Fibroblast of lung (primary cell): ENCODE data around the gene TNFSF12.
A peak's percentile ranks its signal among the peaks of the same experiment; 100 is the strongest.

Source experiments
- EZH2 ChIP-seq: IDR thresholded peaks from 2 replicates; pipeline ENCODE4 v1.5.1; 2012; ENCODE audit warnings: low read length, control low read depth, mild to moderate bottlenecking; ENCODE audit errors: missing control alignments
- TF ChIP-seq, protein P1 (sequence below), 2 donors: IDR thresholded peaks in 1 of 2; conservative IDR thresholded peaks in 1 of 2; 1 replicate in 1 of 2; 2 replicates in 1 of 2; pipeline ENCODE4 v1.5.1; 2011 to 2012; ENCODE audit warnings: low read length in 2 of 2, control low read depth in 1 of 2, inconsistent platforms in 1 of 2, low read depth in 1 of 2, mild to moderate bottlenecking in 1 of 2

DNA sequence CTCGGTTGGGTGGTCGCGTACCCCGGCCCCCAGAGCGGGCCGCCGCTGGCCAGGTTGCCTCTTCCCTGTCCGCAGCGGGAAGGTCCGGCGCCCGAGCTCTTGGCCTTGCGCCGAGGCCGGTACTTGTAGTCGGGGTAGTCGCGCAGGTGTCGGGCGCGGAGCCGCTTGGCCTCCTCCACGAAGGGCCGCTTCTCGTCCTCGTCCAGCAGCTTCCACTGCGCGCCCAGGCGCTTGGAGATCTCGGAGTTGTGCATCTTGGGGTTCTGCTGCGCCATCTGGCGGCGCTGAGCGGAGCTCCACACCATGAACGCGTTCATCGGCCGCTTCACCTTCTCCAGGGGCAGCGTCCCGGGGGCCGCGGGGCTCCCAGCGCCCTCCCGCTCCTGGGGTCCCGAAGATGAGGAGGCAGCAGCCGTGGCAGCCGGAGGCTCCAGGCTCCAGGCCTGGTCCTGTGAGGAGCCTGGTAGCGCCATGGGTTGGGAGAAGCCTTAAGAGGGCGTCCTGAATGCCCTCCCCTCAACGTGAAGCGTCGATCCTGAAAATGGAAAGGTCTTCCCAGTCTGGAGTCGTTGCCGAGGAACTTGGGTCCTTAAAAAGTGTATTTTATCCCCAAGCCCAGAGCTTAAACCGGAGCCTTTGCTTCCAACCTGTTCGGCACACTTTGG lies 40.5 kb downstream of the TNFSF12 start:
- TF ChIP-seq, protein P1, sequence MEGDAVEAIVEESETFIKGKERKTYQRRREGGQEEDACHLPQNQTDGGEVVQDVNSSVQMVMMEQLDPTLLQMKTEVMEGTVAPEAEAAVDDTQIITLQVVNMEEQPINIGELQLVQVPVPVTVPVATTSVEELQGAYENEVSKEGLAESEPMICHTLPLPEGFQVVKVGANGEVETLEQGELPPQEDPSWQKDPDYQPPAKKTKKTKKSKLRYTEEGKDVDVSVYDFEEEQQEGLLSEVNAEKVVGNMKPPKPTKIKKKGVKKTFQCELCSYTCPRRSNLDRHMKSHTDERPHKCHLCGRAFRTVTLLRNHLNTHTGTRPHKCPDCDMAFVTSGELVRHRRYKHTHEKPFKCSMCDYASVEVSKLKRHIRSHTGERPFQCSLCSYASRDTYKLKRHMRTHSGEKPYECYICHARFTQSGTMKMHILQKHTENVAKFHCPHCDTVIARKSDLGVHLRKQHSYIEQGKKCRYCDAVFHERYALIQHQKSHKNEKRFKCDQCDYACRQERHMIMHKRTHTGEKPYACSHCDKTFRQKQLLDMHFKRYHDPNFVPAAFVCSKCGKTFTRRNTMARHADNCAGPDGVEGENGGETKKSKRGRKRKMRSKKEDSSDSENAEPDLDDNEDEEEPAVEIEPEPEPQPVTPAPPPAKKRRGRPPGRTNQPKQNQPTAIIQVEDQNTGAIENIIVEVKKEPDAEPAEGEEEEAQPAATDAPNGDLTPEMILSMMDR (conservative IDR thresholded peaks at IDR 0.05 in 1 of 2, IDR thresholded peaks at IDR 0.05 in 1 of 2; ENCODE audit: low read depth in 1 of 2, low read length in 2 of 2) = peak; percentile 75 to 79
- no peak for TF ChIP-seq EZH2
